ENCODE results near the gene EIF5B.

EIF5B gene

GRCh38 chr2:99420031-99420430 lies 82.8 kb downstream of the EIF5B start:
- no peaks in the 10 kb centered on the region for H3K4me1 ChIP-seq (ENCODE audit: control insufficient read depth, insufficient read depth, low read length)
- peaks cover 9% of the 10 kb centered on the region for H3K36me3 ChIP-seq (ENCODE audit: control insufficient read depth, insufficient read depth, low read length)
- H3K27me3 ChIP-seq (ENCODE audit: control insufficient read depth, insufficient read depth, low read length) = no peaks in the 10 kb centered on the region
- no peak overlapping the region for H3K4me3 ChIP-seq (ENCODE audit: low read depth, low read length)
- no peak overlapping the region for H3K9ac ChIP-seq (ENCODE audit: low read depth, low read length)
- no peaks in the 10 kb centered on the region for H3K9me3 ChIP-seq (ENCODE audit: control insufficient read depth, insufficient read depth, low read length)

- Histone ChIP-seq H3K4me1 (ENCODE audit: control insufficient read depth, insufficient read depth, low read length) (no peaks in the 10 kb centered on the region), H3K9ac (ENCODE audit: low read depth, low read length) (no peak overlapping the region), H3K36me3 (ENCODE audit: control insufficient read depth, insufficient read depth, low read length) (peaks cover 9% of the 10 kb centered on the region), H3K27me3 (ENCODE audit: control insufficient read depth, insufficient read depth, low read length) (no peaks in the 10 kb centered on the region), H3K4me3 (ENCODE audit: low read depth, low read length) (no peak overlapping the region), H3K9me3 (ENCODE audit: control insufficient read depth, insufficient read depth, low read length) (no peaks in the 10 kb centered on the region)
Measured at GRCh38 chr2:99420751-99421299, 83.6 kb downstream of the EIF5B start.

GRCh38 chr2:99421469-99421868 lies 84.3 kb downstream of the EIF5B start:
- no peaks in the 10 kb centered on the region for H3K9me3 ChIP-seq (ENCODE audit: control insufficient read depth, insufficient read depth, low read length)
- peaks cover 9% of the 10 kb centered on the region for H3K36me3 ChIP-seq (ENCODE audit: control insufficient read depth, insufficient read depth, low read length)
- no peak overlapping the region for H3K9ac ChIP-seq (ENCODE audit: low read depth, low read length)
- H3K4me1 ChIP-seq (ENCODE audit: control insufficient read depth, insufficient read depth, low read length) = no peaks in the 10 kb centered on the region
- H3K27me3 ChIP-seq (ENCODE audit: control insufficient read depth, insufficient read depth, low read length) = no peaks in the 10 kb centered on the region
- no peak overlapping the region for H3K4me3 ChIP-seq (ENCODE audit: low read depth, low read length)

- H3K36me3 ChIP-seq (ENCODE audit: control insufficient read depth, insufficient read depth, low read length) = peaks cover 9% of the 10 kb centered on the region
- no peak overlapping the region for H3K9ac ChIP-seq (ENCODE audit: low read depth, low read length)
- no peaks in the 10 kb centered on the region for H3K9me3 ChIP-seq (ENCODE audit: control insufficient read depth, insufficient read depth, low read length)
- no peak overlapping the region for H3K4me3 ChIP-seq (ENCODE audit: low read depth, low read length)
- no peaks in the 10 kb centered on the region for H3K4me1 ChIP-seq (ENCODE audit: control insufficient read depth, insufficient read depth, low read length)
- no peaks in the 10 kb centered on the region for H3K27me3 ChIP-seq (ENCODE audit: control insufficient read depth, insufficient read depth, low read length)
Measured at GRCh38 chr2:99422599-99422998, 85.4 kb downstream of the EIF5B start.

GRCh38 chr2:99424371-99424770 lies 87.2 kb downstream of the EIF5B start:
- H3K4me3 ChIP-seq (ENCODE audit: low read depth, low read length) = no peak overlapping the region
- no peak overlapping the region for H3K9ac ChIP-seq (ENCODE audit: low read depth, low read length)
- H3K4me1 ChIP-seq (ENCODE audit: control insufficient read depth, insufficient read depth, low read length) = no peaks in the 10 kb centered on the region
- H3K27me3 ChIP-seq (ENCODE audit: control insufficient read depth, insufficient read depth, low read length) = no peaks in the 10 kb centered on the region
- H3K9me3 ChIP-seq (ENCODE audit: control insufficient read depth, insufficient read depth, low read length) = no peaks in the 10 kb centered on the region
- peaks cover 9% of the 10 kb centered on the region for H3K36me3 ChIP-seq (ENCODE audit: control insufficient read depth, insufficient read depth, low read length)

GRCh38 chr2:99425022-99425421 lies 87.8 kb downstream of the EIF5B start:
- no peak overlapping the region for H3K9ac ChIP-seq (ENCODE audit: low read depth, low read length)
- no peaks in the 10 kb centered on the region for H3K4me1 ChIP-seq (ENCODE audit: control insufficient read depth, insufficient read depth, low read length)
- H3K4me3 ChIP-seq (ENCODE audit: low read depth, low read length) = no peak overlapping the region
- H3K9me3 ChIP-seq (ENCODE audit: control insufficient read depth, insufficient read depth, low read length) = no peaks in the 10 kb centered on the region
- no peaks in the 10 kb centered on the region for H3K27me3 ChIP-seq (ENCODE audit: control insufficient read depth, insufficient read depth, low read length)
- H3K36me3 ChIP-seq (ENCODE audit: control insufficient read depth, insufficient read depth, low read length) = peaks cover 7% of the 10 kb centered on the region

GRCh38 chr2:99430614-99431291 lies 93.6 kb downstream of the EIF5B start:
- H3K27me3 ChIP-seq (ENCODE audit: control insufficient read depth, insufficient read depth, low read length) = no peaks in the 10 kb centered on the region
- H3K36me3 ChIP-seq (ENCODE audit: control insufficient read depth, insufficient read depth, low read length) = no peaks in the 10 kb centered on the region
- H3K9ac ChIP-seq (ENCODE audit: low read depth, low read length) = no peak overlapping the region

GRCh38 chr2:99431587-99432275 lies 94.5 kb downstream of the EIF5B start:
- Histone ChIP-seq H3K27me3 (ENCODE audit: control insufficient read depth, insufficient read depth, low read length) (no peaks in the 10 kb centered on the region), H3K9ac (ENCODE audit: low read depth, low read length) (no peak overlapping the region), H3K36me3 (ENCODE audit: control insufficient read depth, insufficient read depth, low read length) (no peaks in the 10 kb centered on the region), H3K4me3 (ENCODE audit: low read depth, low read length) (no peak overlapping the region), H3K9me3 (ENCODE audit: control insufficient read depth, insufficient read depth, low read length) (no peaks in the 10 kb centered on the region), H3K4me1 (ENCODE audit: control insufficient read depth, insufficient read depth, low read length) (no peaks in the 10 kb centered on the region)

More at GRCh38 chr2:99430614-99431291, 93.6 kb downstream of the EIF5B start:
- Histone ChIP-seq H3K4me3 (ENCODE audit: low read depth, low read length) (no peak overlapping the region), H3K9me3 (ENCODE audit: control insufficient read depth, insufficient read depth, low read length) (no peaks in the 10 kb centered on the region), H3K4me1 (ENCODE audit: control insufficient read depth, insufficient read depth, low read length) (no peaks in the 10 kb centered on the region)

- no peak overlapping the region for H3K9ac ChIP-seq (ENCODE audit: low read depth, low read length)
- no peaks in the 10 kb centered on the region for H3K36me3 ChIP-seq (ENCODE audit: control insufficient read depth, insufficient read depth, low read length)
- H3K9me3 ChIP-seq (ENCODE audit: control insufficient read depth, insufficient read depth, low read length) = no peaks in the 10 kb centered on the region
- no peak overlapping the region for H3K4me3 ChIP-seq (ENCODE audit: low read depth, low read length)
- H3K27me3 ChIP-seq (ENCODE audit: control insufficient read depth, insufficient read depth, low read length) = no peaks in the 10 kb centered on the region
- no peaks in the 10 kb centered on the region for H3K4me1 ChIP-seq (ENCODE audit: control insufficient read depth, insufficient read depth, low read length)
Measured at GRCh38 chr2:99433340-99433739, 96.2 kb downstream of the EIF5B start.

GRCh38 chr2:99436874-99437273 lies 99.7 kb downstream of the EIF5B start:
- no peak overlapping the region for H3K4me3 ChIP-seq (ENCODE audit: low read depth, low read length)
- H3K9ac ChIP-seq (ENCODE audit: low read depth, low read length) = no peak overlapping the region
- H3K4me1 ChIP-seq (ENCODE audit: control insufficient read depth, insufficient read depth, low read length) = peaks cover 8% of the 10 kb centered on the region
- peaks cover 3% of the 10 kb centered on the region for H3K36me3 ChIP-seq (ENCODE audit: control insufficient read depth, insufficient read depth, low read length)
- H3K27me3 ChIP-seq (ENCODE audit: control insufficient read depth, insufficient read depth, low read length) = no peaks in the 10 kb centered on the region
- H3K9me3 ChIP-seq (ENCODE audit: control insufficient read depth, insufficient read depth, low read length) = no peaks in the 10 kb centered on the region

GRCh38 chr2:99439971-99440505 lies 102.8 kb downstream of the EIF5B start:
- Histone ChIP-seq H3K27me3 (ENCODE audit: control insufficient read depth, insufficient read depth, low read length) (no peaks in the 10 kb centered on the region), H3K4me1 (ENCODE audit: control insufficient read depth, insufficient read depth, low read length) (peaks cover 8% of the 10 kb centered on the region), H3K4me3 (ENCODE audit: low read depth, low read length) (no peak overlapping the region), H3K36me3 (ENCODE audit: control insufficient read depth, insufficient read depth, low read length) (peaks cover 3% of the 10 kb centered on the region), H3K9ac (ENCODE audit: low read depth, low read length) (no peak overlapping the region), H3K9me3 (ENCODE audit: control insufficient read depth, insufficient read depth, low read length) (no peaks in the 10 kb centered on the region)

GRCh38 chr2:99442837-99443236 lies 105.6 kb downstream of the EIF5B start:
- Histone ChIP-seq H3K27me3 (ENCODE audit: control insufficient read depth, insufficient read depth, low read length) (no peaks in the 10 kb centered on the region), H3K36me3 (ENCODE audit: control insufficient read depth, insufficient read depth, low read length) (peaks cover 3% of the 10 kb centered on the region), H3K9ac (ENCODE audit: low read depth, low read length) (no peak overlapping the region), H3K4me3 (ENCODE audit: low read depth, low read length) (no peak overlapping the region), H3K4me1 (ENCODE audit: control insufficient read depth, insufficient read depth, low read length) (peaks cover 8% of the 10 kb centered on the region), H3K9me3 (ENCODE audit: control insufficient read depth, insufficient read depth, low read length) (no peaks in the 10 kb centered on the region)
